Measurements from ENCODE around the gene PPFIBP2. TPM values are rescaled to one million over a fixed set of nuclear protein-coding genes. Genes with fewer than 3 reads are reported as not detected.

PPFIBP2 gene
- total and polyA plus RNA-seq, 12 donors, result 11.4 to 36.5 (median 21.1) TPM

- H3K9me3 ChIP-seq (replicated peaks in 1 of 3), result no peaks in the 10 kb centered on the region
- peak overlapping the region in 1 of 5 donors; percentile 30 for H3K27ac ChIP-seq
- no peak overlapping the region for H3K4me3 ChIP-seq
- peaks cover 9 to 41% of the 10 kb centered on the region in 2 donors for H3K4me1 ChIP-seq (replicated peaks in 1 of 2)
- intact Hi-C loops (cut with DNase I), result no loop called here
- TF ChIP-seq POLR2A (IDR thresholded peaks at IDR 0.05) (no peak), CTCF (IDR thresholded peaks at IDR 0.05) (no peak)
- DNase-seq, result no peak
- H3K36me3 ChIP-seq (replicated peaks in 1 of 2), result no peaks in the 10 kb centered on the region
- WGBS, 4 donors, result 72 to 83% (median 77%) methylated on average over 6 of the region's 6 CpGs
- no peaks in the 10 kb centered on the region for H3K27me3 ChIP-seq
Measured at GRCh38 chr11:7523416-7524210, 9.8 kb downstream of the PPFIBP2 start.

DNA sequence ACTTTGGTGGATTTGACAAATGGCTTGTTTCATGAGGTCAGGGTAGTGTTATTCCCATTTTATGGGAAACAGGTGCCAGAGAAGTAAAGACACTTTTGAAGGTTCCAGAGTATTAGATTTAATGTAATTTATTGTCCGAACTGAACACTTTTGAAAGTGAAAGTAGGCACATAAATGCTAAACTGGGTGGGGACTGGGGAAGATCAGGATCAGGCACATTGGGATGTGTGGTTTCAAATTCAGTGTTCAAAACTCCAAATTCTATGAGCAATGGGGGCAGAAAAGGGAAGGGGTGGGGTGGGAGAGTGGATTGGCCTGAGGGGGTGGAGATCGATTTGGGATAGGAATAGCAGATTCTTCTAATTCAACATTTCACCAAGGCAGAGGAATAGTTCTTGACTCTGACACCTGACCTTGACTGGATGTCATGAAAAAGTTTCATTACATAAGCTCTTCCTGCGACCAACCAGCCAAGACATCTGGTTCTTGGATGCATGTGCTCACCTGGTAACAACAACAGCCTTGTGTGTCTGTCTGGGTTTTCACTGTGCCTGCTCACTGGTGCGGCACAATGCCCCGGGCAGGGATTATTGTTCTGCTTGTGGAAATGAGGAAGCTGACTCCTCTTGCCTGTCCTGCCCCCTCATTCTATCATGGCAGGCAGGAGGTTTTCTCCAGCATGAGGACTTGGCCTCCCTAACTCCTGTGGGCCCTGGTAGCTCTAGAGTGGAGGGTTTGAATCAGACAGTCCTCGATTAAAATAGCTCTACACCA, 10.8 kb downstream of the PPFIBP2 start:
- Histone ChIP-seq H3K9me3 (replicated peaks in 1 of 3) (no peaks in the 10 kb centered on the region), H3K27ac (no peak overlapping the region), H3K36me3 (replicated peaks in 1 of 2) (no peaks in the 10 kb centered on the region), H3K4me3 (no peak overlapping the region), H3K4me1 (replicated peaks in 1 of 2) (peaks cover 9 to 41% of the 10 kb centered on the region in 2 donors), H3K27me3 (no peaks in the 10 kb centered on the region)
- 73 to 80% (median 74%) methylated on average over 6 of the region's 6 CpGs for WGBS, 4 donors
- intact Hi-C loops (cut with DNase I), result no loop called here
- no peak for TF ChIP-seq POLR2A (IDR thresholded peaks at IDR 0.05)
- no peak for TF ChIP-seq CTCF (IDR thresholded peaks at IDR 0.05)
- DNase-seq, result peak in 3 of 7 donors; percentile 14 to 79 (median 23)

- H3K9me3 ChIP-seq (replicated peaks in 1 of 3), result no peaks in the 10 kb centered on the region
- peaks cover 9 to 40% of the 10 kb centered on the region in 2 donors for H3K4me1 ChIP-seq (replicated peaks in 1 of 2)
- no peaks in the 10 kb centered on the region for H3K36me3 ChIP-seq (replicated peaks in 1 of 2)
- H3K27ac ChIP-seq, result no peak overlapping the region
- H3K27me3 ChIP-seq, result no peaks in the 10 kb centered on the region
- DNase-seq, result no peak
- intact Hi-C loops (cut with DNase I), result no loop called here
- TF ChIP-seq POLR2A (IDR thresholded peaks at IDR 0.05), result no peak
- TF ChIP-seq CTCF (IDR thresholded peaks at IDR 0.05), result no peak
- no peak overlapping the region for H3K4me3 ChIP-seq
- WGBS, 4 donors, result 92 to 99% (median 97%) methylated on average over 4 of the region's 4 CpGs
Measured at GRCh38 chr11:7525424-7525823, 11.6 kb downstream of the PPFIBP2 start.

- no peak for DNase-seq
- Histone ChIP-seq H3K9me3 (replicated peaks in 1 of 3) (no peaks in the 10 kb centered on the region), H3K4me1 (replicated peaks in 1 of 2) (peaks cover 9 to 26% of the 10 kb centered on the region in 2 donors), H3K4me3 (no peak overlapping the region), H3K27me3 (no peaks in the 10 kb centered on the region), H3K27ac (no peak overlapping the region), H3K36me3 (replicated peaks in 1 of 2) (no peaks in the 10 kb centered on the region)
- TF ChIP-seq POLR2A (IDR thresholded peaks at IDR 0.05) (no peak), CTCF (IDR thresholded peaks at IDR 0.05) (no peak)
- intact Hi-C loops (cut with DNase I), result no loop called here
- 46 to 60% (median 54%) methylated on average over 1 of the region's 1 CpG for whole genome bisulfite sequencing, 4 donors
Measured at GRCh38 chr11:7527029-7527428, 13.2 kb downstream of the PPFIBP2 start.

All from adrenal gland (tissue), 12 donors.